ENCODE measurements around the gene GNAS-AS1.

DNA sequence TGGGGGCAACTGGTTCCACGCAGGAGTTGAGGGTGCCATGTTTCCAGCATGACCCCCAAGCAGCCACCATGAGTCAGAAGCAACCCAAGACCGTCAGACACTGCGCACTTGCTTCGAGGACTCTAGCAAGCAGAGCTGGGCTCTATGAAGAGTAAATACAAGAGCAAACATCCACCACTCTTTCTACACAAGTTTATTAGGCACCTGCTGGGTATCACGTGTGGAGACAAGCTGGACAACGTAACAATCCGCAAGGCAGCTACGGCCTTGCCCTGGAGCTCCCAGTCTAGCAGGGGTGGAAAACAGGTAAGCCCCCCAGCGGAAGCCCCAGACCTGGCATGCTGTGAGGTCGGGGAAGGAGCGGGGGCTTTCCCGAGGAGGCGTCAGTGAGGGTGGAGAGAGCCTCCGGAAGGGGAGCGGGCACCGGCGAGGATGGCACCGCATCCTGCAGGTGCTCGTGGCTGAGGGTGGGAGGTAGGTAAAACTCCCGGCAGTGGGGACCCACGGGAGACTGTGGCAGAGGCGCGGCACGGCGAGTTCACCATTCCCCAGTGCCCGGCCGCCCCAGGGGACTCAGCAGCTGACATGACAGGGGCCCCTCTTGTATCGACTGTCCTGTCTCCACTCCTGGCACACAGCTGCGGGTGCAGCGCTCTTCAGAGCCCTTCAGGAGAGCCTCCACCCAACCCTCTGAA lies 33.6 kb downstream of the GNAS-AS1 start:
- TF ChIP-seq, protein P1, sequence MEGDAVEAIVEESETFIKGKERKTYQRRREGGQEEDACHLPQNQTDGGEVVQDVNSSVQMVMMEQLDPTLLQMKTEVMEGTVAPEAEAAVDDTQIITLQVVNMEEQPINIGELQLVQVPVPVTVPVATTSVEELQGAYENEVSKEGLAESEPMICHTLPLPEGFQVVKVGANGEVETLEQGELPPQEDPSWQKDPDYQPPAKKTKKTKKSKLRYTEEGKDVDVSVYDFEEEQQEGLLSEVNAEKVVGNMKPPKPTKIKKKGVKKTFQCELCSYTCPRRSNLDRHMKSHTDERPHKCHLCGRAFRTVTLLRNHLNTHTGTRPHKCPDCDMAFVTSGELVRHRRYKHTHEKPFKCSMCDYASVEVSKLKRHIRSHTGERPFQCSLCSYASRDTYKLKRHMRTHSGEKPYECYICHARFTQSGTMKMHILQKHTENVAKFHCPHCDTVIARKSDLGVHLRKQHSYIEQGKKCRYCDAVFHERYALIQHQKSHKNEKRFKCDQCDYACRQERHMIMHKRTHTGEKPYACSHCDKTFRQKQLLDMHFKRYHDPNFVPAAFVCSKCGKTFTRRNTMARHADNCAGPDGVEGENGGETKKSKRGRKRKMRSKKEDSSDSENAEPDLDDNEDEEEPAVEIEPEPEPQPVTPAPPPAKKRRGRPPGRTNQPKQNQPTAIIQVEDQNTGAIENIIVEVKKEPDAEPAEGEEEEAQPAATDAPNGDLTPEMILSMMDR (IDR thresholded peaks at IDR 0.05), result no peak
- no peak for TF ChIP-seq POLR2A (IDR thresholded peaks at IDR 0.05)

All from heart left ventricle (tissue), 13 donors.